HEK293 (cell line): Measurements from ENCODE around the gene CALHM4.

Source experiments
- CTCF ChIP-seq: fragments of 450-650 bp; formaldehyde crosslinking; IDR thresholded peaks from 2 replicates; pipeline ENCODE4 v1.5.1; 2016; ENCODE audit warnings: missing biosample characterization, missing genetic modification characterization
- YY1 ChIP-seq: fragments of 450-650 bp; formaldehyde crosslinking; IDR thresholded peaks from 2 replicates; pipeline ENCODE4 v1.5.1; 2018; ENCODE audit warnings: missing biosample characterization, missing genetic modification characterization
- ZBTB11 ChIP-seq: fragments of 450-650 bp; formaldehyde crosslinking; conservative IDR thresholded peaks from 2 replicates; pipeline ENCODE4 v1.5.1; 2016; ENCODE audit warnings: low read depth, missing biosample characterization, missing genetic modification characterization
- ZNF248 ChIP-seq: fragments of 450-650 bp; formaldehyde crosslinking; IDR thresholded peaks from 2 replicates; pipeline ENCODE4 v1.5.1; 2017; ENCODE audit warnings: missing biosample characterization, missing genetic modification characterization
- ZNF274 ChIP-seq, 2 experiments: fragments of 200-500 bp in 1 of 2; fragments of 450-650 bp in 1 of 2; sonication (Bioruptor generic) in 1 of 2; formaldehyde crosslinking in 1 of 2; IDR thresholded peaks; 2 replicates each; pipeline versions ENCODE4 v1.5.1 to v1.6.1; 2014 to 2016; ENCODE audit warnings: borderline replicate concordance in 1 of 2, inconsistent platforms in 1 of 2, low read length in 1 of 2, missing biosample characterization in 1 of 2, missing genetic modification characterization in 1 of 2

GRCh38 chr6:116547358-116547757 lies 6.2 kb upstream of the CALHM4 start:
- TF ChIP-seq ZBTB11 (tag by site-specific recombination), result no peak
- no peak for TF ChIP-seq CTCF (tag by site-specific recombination)
- TF ChIP-seq ZNF274 (IDR thresholded peaks at IDR 0.05; ENCODE audit: low read length), result no peak
- no peak for TF ChIP-seq ZNF274 (tag by site-specific recombination; IDR thresholded peaks at IDR 0.05; ENCODE audit: borderline replicate concordance)
- TF ChIP-seq YY1 (tag by site-specific recombination), result no peak
- TF ChIP-seq ZNF248, result no peak
